HCT116 (cell line): ENCODE measurements around the gene BLNK. TPM values are rescaled to one million over a fixed set of nuclear protein-coding genes. Genes with fewer than 3 reads are reported as not detected.

Experiments used
- ATAC-seq: fragments of 200-7000 bp; cut with Tn5 transposase; 2 replicates; pipeline ENCODE4 v1.9.1; 2020; ENCODE audit warnings: mild to moderate bottlenecking, moderate library complexity
- BruUV-seq: library from RNA; stranded (reverse); fragments of 400-500 nt; replicated peaks from 2 replicates; lab custom pipeline; 2021; lab: Mats Ljungman, UMichigan
- CTCF ChIA-PET: fragments of 300-600 bp; sonication (Branson Sonifier 250); formaldehyde crosslinking; loops from one replicate; lab custom pipeline; 2021; ENCODE audit warnings: antibody characterized with exemption; lab: Charles Lee
- POLR2A ChIA-PET: fragments of 300-600, 350-600 bp; sonication (Branson Sonifier 250); formaldehyde crosslinking; loops from one replicate; lab custom pipeline; 2021; ENCODE audit warnings: antibody characterized with exemption; lab: Charles Lee
- RAD21 ChIA-PET, 2 experiments: fragments of 300-600 bp; sonication (Branson Sonifier 250); formaldehyde crosslinking; loops; one replicate each; lab custom pipeline; 2023; ENCODE audit warnings: low total read pairs in 2 of 2; ENCODE audit not compliant: uncharacterized antibody in 2 of 2, unreplicated experiment in 2 of 2, low non-redundant PET in 1 of 2; lab: Charles Lee
- DNase-seq: peaks from one replicate; pipeline ENCODE4 v3.0.0-alpha.2; 2010; ENCODE audit warnings: low read depth, low spot score
- H2AFZ ChIP-seq: fragments of 200-600 bp; shearing (Covaris generic), sonication (generic); 2 replicates; pipeline ENCODE4 v1.6.1; 2017; ENCODE audit warnings: low read depth, mixed run types, mixed read lengths, antibody characterized with exemption, low read length; ENCODE audit not compliant: poor library complexity, severe bottlenecking
- H3K27ac ChIP-seq: 2 replicates; pipeline ENCODE4 v1.5.1; 2012; ENCODE audit warnings: low read depth, low read length
- H3K27me3 ChIP-seq: fragments of 200-600 bp; sonication (generic); 2 replicates; pipeline ENCODE4 v1.6.1; 2016; ENCODE audit warnings: mixed run types, low read length, mixed read lengths; ENCODE audit not compliant: insufficient read depth
- H3K36me3 ChIP-seq, 2 experiments: fragments of 200-500 bp in 1 of 2; fragments of 200-600 bp in 1 of 2; sonication (Bioruptor generic) in 1 of 2; sonication (generic) in 1 of 2; 2 replicates each; pipeline versions ENCODE4 v1.5.1 to v1.6.1; 2014 to 2016; ENCODE audit warnings: low read length in 2 of 2, inconsistent platforms in 1 of 2, mixed read lengths in 1 of 2, mixed run types in 1 of 2; ENCODE audit not compliant: insufficient read depth in 2 of 2, control insufficient read depth in 1 of 2
- H3K4me1 ChIP-seq, 2 experiments: fragments of 200-600 bp in 1 of 2; sonication (generic) in 1 of 2; 2 replicates each; pipeline versions ENCODE4 v1.5.1 to v1.6.1; 2012 to 2017; ENCODE audit warnings: low read length in 2 of 2, inconsistent platforms in 1 of 2, mild to moderate bottlenecking in 1 of 2, mixed read lengths in 1 of 2, mixed run types in 1 of 2, moderate library complexity in 1 of 2; ENCODE audit not compliant: insufficient read depth in 2 of 2, control insufficient read depth in 1 of 2
- H3K4me2 ChIP-seq: fragments of 200-600 bp; sonication (generic); 2 replicates; pipeline ENCODE4 v1.6.1; 2017; ENCODE audit warnings: mixed run types, low read length, mixed read lengths
- H3K4me3 ChIP-seq, 2 experiments: fragments of 200-600 bp in 1 of 2; sonication (generic) in 1 of 2; replicated peaks in 1 of 2; 2 replicates each; pipeline ENCODE4 v1.5.1; 2011 to 2016; ENCODE audit warnings: low read length in 2 of 2, control low read depth in 1 of 2, low read depth in 1 of 2, mild to moderate bottlenecking in 1 of 2, mixed read lengths in 1 of 2, mixed run types in 1 of 2
- H3K79me2 ChIP-seq: fragments of 200-600 bp; sonication (generic); 2 replicates; pipeline ENCODE4 v1.6.1; 2017; ENCODE audit warnings: mild to moderate bottlenecking, mixed run types, low read length, moderate library complexity, mixed read lengths; ENCODE audit not compliant: insufficient read depth
- H3K9ac ChIP-seq: fragments of 200-600 bp; sonication (generic); 2 replicates; pipeline ENCODE4 v1.6.1; 2016; ENCODE audit warnings: low read length, mixed read lengths
- H3K9me2 ChIP-seq: fragments of 200-600 bp; sonication (generic), shearing (Covaris generic); 2 replicates; pipeline ENCODE4 v1.6.1; 2017; ENCODE audit warnings: mixed run types, mild to moderate bottlenecking, moderate library complexity; ENCODE audit not compliant: insufficient read depth
- H3K9me3 ChIP-seq, 2 experiments: fragments of 200-500 bp in 1 of 2; fragments of 200-600 bp in 1 of 2; sonication (Bioruptor generic) in 1 of 2; sonication (generic) in 1 of 2; 2 replicates each; pipeline ENCODE4 v1.6.1; 2014 to 2017; ENCODE audit warnings: low read length in 2 of 2, mixed read lengths in 2 of 2, inconsistent platforms in 1 of 2, low read depth in 1 of 2, mild to moderate bottlenecking in 1 of 2, mixed run types in 1 of 2, moderate library complexity in 1 of 2; ENCODE audit not compliant: control insufficient read depth in 1 of 2, insufficient read depth in 1 of 2
- H4K20me1 ChIP-seq: fragments of 200-600 bp; sonication (generic), shearing (Covaris generic); 2 replicates; pipeline ENCODE4 v1.6.1; 2017; ENCODE audit warnings: mixed run types, mild to moderate bottlenecking, moderate library complexity; ENCODE audit not compliant: insufficient read depth
- CBX3 ChIP-seq: IDR thresholded peaks from 2 replicates; pipeline ENCODE4 v1.6.1; 2012; ENCODE audit warnings: low read depth
- ELF1 ChIP-seq: IDR thresholded peaks from 2 replicates; pipeline ENCODE4 v1.6.1; 2012; ENCODE audit warnings: low read depth, borderline replicate concordance
- EZH2 ChIP-seq: fragments of 200-600 bp; sonication (generic); IDR thresholded peaks from 2 replicates; pipeline ENCODE4 v1.6.1; 2017; ENCODE audit warnings: antibody characterized with exemption, mixed run types
- POLR2A ChIP-seq: IDR thresholded peaks from 2 replicates; pipeline ENCODE4 v1.7.0; 2011; ENCODE audit warnings: borderline replicate concordance; ENCODE audit not compliant: insufficient read depth, insufficient read length; ENCODE audit errors: extremely low read depth
- SRF ChIP-seq: IDR thresholded peaks from 2 replicates; pipeline ENCODE4 v1.6.1; 2012; ENCODE audit warnings: low read depth
- ZFX ChIP-seq: fragments of 450-650 bp; IDR thresholded peaks from 2 replicates; pipeline ENCODE4 v1.6.1; 2017
- intact Hi-C: fragments of 100-400 bp; cut with micrococcal nuclease; formaldehyde crosslinking; loops from 2 replicates; pipeline ENCODE4 v1.10.0; 2022
- total RNA-seq: library from RNA; stranded (reverse); gene quantifications from one replicate; pipeline ENCODE4 v1.2.1, GENCODE V29; 2021; ENCODE audit not compliant: unreplicated experiment
- TF ChIP-seq, protein P1 (sequence below): IDR thresholded peaks from 2 replicates; pipeline ENCODE4 v1.6.1; 2012
- TF ChIP-seq, protein P2 (sequence below): IDR thresholded peaks from 2 replicates; pipeline ENCODE4 v1.6.1; 2012

Gene BLNK
- total RNA-seq, 1 experiment from 2014 or later = 0.59 TPM

DNA sequence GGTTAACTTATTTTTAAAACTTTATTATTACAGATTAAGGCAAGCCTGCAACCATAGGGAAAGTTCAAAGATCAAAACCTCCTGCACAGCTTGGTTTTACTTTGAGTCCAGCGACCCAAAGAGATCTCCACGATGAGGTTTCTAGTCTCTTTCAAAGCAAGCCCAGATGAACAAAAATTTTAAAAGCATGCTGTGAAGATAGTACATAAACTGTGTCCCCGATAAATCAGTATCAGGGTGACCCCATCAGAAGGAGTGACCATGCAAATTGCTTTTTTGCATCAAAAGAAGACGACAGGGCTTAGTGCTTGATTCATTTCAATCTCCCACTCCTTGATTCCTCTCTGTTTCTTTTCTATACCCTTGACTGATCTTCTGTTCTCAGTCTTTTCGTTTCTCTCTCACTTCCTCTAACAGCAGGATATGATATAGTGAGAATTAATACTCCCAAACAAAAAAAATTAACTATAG lies 16.8 kb upstream of the BLNK start:
- Histone ChIP-seq H3K36me3 (no peaks in the 10 kb centered on the region), H3K9me2 (no peaks in the 10 kb centered on the region), H3K9ac (no peak overlapping the region), H2AFZ (peak overlapping the region; percentile 92), H3K4me3 (no peak overlapping the region), H3K79me2 (no peaks in the 10 kb centered on the region)
- RAD21 ChIA-PET = no interaction called here
- no TSS peak for BruUV-seq
- TF ChIP-seq EZH2 (no peak), CBX3 (no peak), ZFX (no peak), ELF1 (no peak), POLR2A (no peak)
- TF ChIP-seq, protein P1, sequence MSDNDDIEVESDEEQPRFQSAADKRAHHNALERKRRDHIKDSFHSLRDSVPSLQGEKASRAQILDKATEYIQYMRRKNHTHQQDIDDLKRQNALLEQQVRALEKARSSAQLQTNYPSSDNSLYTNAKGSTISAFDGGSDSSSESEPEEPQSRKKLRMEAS = no peak
- TF ChIP-seq, all 23 proteins: peak for 0
- Histone ChIP-seq H3K27me3 (no peaks in the 10 kb centered on the region), H3K4me2 (peak overlapping the region; percentile 49; the same call in 1 of the 2 replicates), H3K27ac (no peak overlapping the region), H3K4me1 (peaks cover 4 to 9% of the 10 kb centered on the region in 2 experiments; a peak in 3 of 4 replicates), H4K20me1 (no peaks in the 10 kb centered on the region), H3K9me3 (no peaks in the 10 kb centered on the region)
- DNase-seq (no peak), ATAC-seq (no peak)
- intact Hi-C loops = no loop called here
- ChIA-PET CTCF (interaction anchor here (2.0 kb wide), 1 partner anchor 59 kb away, joined by 16 read pairs; no protein-coding TSS in a partner anchor), POLR2A (no interaction called here)

- Histone ChIP-seq H3K36me3 (no peaks in the 10 kb centered on the region), H3K4me1 (peaks cover 4 to 9% of the 10 kb centered on the region in 2 experiments; a peak in 3 of 4 replicates), H3K9me2 (no peaks in the 10 kb centered on the region), H3K9ac (no peak overlapping the region), H3K4me3 (no peak overlapping the region), H2AFZ (peak overlapping the region; percentile 92), H3K9me3 (no peaks in the 10 kb centered on the region), H3K27ac (no peak overlapping the region), H3K4me2 (peak overlapping the region; percentile 49), H4K20me1 (no peaks in the 10 kb centered on the region), H3K27me3 (no peaks in the 10 kb centered on the region), H3K79me2 (no peaks in the 10 kb centered on the region)
- RAD21 ChIA-PET = interaction anchor here (0.6 to 0.7 kb wide), 2 partner anchors 58 to 377 kb away, joined by 3 read pairs; no protein-coding TSS in a partner anchor
- ATAC-seq (peak; percentile 52; the same call in 1 of the 2 replicates), DNase-seq (no peak)
- TF ChIP-seq SRF = peak; percentile 79
- TF ChIP-seq, protein P2, sequence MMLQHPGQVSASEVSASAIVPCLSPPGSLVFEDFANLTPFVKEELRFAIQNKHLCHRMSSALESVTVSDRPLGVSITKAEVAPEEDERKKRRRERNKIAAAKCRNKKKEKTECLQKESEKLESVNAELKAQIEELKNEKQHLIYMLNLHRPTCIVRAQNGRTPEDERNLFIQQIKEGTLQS = no peak
- intact Hi-C loops = no loop called here
- CTCF ChIA-PET = interaction anchor here (0.8 to 2.0 kb wide), 3 partner anchors 47 to 271 kb away, joined by 3 to 16 read pairs (median 6); no protein-coding TSS in a partner anchor
- POLR2A ChIA-PET = no interaction called here
- BruUV-seq = no TSS peak
These were observed 16.2 kb upstream of the BLNK start for GRCh38 chr10:96287392-96288105.
